ENCODE measurements around the gene SLC12A7.

DNA sequence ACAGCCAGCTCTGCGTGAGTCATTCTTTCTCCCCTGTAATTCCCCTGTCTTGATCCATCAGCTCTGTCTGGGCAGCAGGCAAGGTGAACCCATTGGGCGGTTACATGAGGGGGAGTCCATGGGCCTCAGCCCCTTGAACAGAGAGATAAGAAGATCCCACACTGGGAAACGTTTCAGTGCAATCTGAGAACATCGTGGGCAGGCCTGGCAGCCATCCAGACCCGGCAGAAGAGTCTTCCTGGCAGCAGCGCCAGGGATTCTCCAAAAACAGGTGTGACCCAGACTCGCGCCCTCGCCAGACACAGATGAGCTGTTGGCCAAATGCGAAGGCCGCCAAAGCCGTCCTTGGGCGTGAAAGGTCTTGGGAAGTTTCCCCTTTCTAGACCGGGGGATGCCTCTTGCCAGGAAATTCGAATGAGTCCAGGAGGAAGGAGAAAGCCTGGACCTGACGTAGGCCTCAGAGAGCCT, 6.4 kb upstream of the SLC12A7 start:
- TF ChIP-seq TAF1 (IDR thresholded peaks at IDR 0.05; ENCODE audit: borderline replicate concordance, insufficient read depth, low read length): no peak
- no peak for TF ChIP-seq SIN3A (IDR thresholded peaks at IDR 0.05; ENCODE audit: borderline replicate concordance, insufficient read depth, low read length)
- TF ChIP-seq POLR2AphosphoS5 (IDR thresholded peaks at IDR 0.05; ENCODE audit: low read depth, low read length): no peak
- no peak for TF ChIP-seq FOXP2 (optimal IDR thresholded peaks at IDR 0.05; ENCODE audit: borderline replicate concordance, extremely low read depth, extremely low read length, insufficient read depth)

All from PFSK-1 (cell line).